ENCODE data around the gene EPB41L2. TPM values are rescaled to one million over a fixed set of nuclear protein-coding genes. Genes with fewer than 3 reads are reported as not detected.

The EPB41L2 gene
- total RNA-seq, 1 experiment from 2014 or later, result 74.8 TPM

GRCh38 chr6:131068165-131068564, 5.1 kb upstream of the EPB41L2 start:
- no peak for DNase-seq (ENCODE audit: low read depth, low spot score)
- Histone ChIP-seq H3K4me1 (ENCODE audit: control insufficient read depth in 1 of 2, insufficient read depth in 2 of 2, low read length in 2 of 2) (peaks cover 17 to 22% of the 10 kb centered on the region in 2 experiments), H3K4me3 (replicated peaks in 1 of 2; ENCODE audit: low read depth in 1 of 2, low read length in 2 of 2) (no peak overlapping the region), H3K79me2 (ENCODE audit: insufficient read depth, low read length) (no peaks in the 10 kb centered on the region), H3K9me2 (ENCODE audit: insufficient read depth) (no peaks in the 10 kb centered on the region), H4K20me1 (ENCODE audit: insufficient read depth) (no peaks in the 10 kb centered on the region), H3K27me3 (ENCODE audit: insufficient read depth, low read length) (no peaks in the 10 kb centered on the region), H3K36me3 (ENCODE audit: control insufficient read depth in 1 of 2, insufficient read depth in 2 of 2, low read length in 2 of 2) (no peaks in the 10 kb centered on the region), H3K9me3 (ENCODE audit: control insufficient read depth in 1 of 2, insufficient read depth in 1 of 2, low read depth in 1 of 2, low read length in 2 of 2) (no peaks in the 10 kb centered on the region), H2AFZ (ENCODE audit: low read depth, low read length, poor library complexity, severe bottlenecking) (no peak overlapping the region), H3K27ac (ENCODE audit: low read depth, low read length) (no peak overlapping the region), H3K9ac (ENCODE audit: low read length) (no peak overlapping the region), H3K4me2 (ENCODE audit: low read length) (no peak overlapping the region)
- intact Hi-C loops (cut with micrococcal nuclease), result no loop called here
- TF ChIP-seq RAD21 (IDR thresholded peaks at IDR 0.05; ENCODE audit: low read depth) (no peak), FOSL1 (IDR thresholded peaks at IDR 0.05; ENCODE audit: low read depth) (no peak)
- POLR2A ChIA-PET, result no interaction called here
- no peak for ATAC-seq
- RAD21 ChIA-PET (ENCODE audit: low non-redundant PET in 1 of 2, low total read pairs in 2 of 2, uncharacterized antibody in 2 of 2, unreplicated experiment in 2 of 2), result no interaction called here
- CTCF ChIA-PET, result no interaction called here
- no TSS peak for BruUV-seq (replicated peaks)

- CTCF ChIA-PET, result no interaction called here
- Histone ChIP-seq H3K9me3 (ENCODE audit: control insufficient read depth in 1 of 2, insufficient read depth in 1 of 2, low read depth in 1 of 2, low read length in 2 of 2) (no peaks in the 10 kb centered on the region), H3K4me3 (replicated peaks in 1 of 2; ENCODE audit: low read depth in 1 of 2, low read length in 2 of 2) (no peak overlapping the region), H3K9ac (ENCODE audit: low read length) (no peak overlapping the region), H3K36me3 (ENCODE audit: control insufficient read depth in 1 of 2, insufficient read depth in 2 of 2, low read length in 2 of 2) (no peaks in the 10 kb centered on the region), H3K79me2 (ENCODE audit: insufficient read depth, low read length) (no peaks in the 10 kb centered on the region), H3K27ac (ENCODE audit: low read depth, low read length) (no peak overlapping the region), H3K27me3 (ENCODE audit: insufficient read depth, low read length) (no peaks in the 10 kb centered on the region), H3K9me2 (ENCODE audit: insufficient read depth) (no peaks in the 10 kb centered on the region), H3K4me2 (ENCODE audit: low read length) (no peak overlapping the region), H2AFZ (ENCODE audit: low read depth, low read length, poor library complexity, severe bottlenecking) (no peak overlapping the region), H4K20me1 (ENCODE audit: insufficient read depth) (no peaks in the 10 kb centered on the region), H3K4me1 (ENCODE audit: control insufficient read depth in 1 of 2, insufficient read depth in 2 of 2, low read length in 2 of 2) (peaks cover 17 to 22% of the 10 kb centered on the region in 2 experiments)
- intact Hi-C loops (cut with micrococcal nuclease), result no loop called here
- TF ChIP-seq EZH2 (IDR thresholded peaks at IDR 0.05) (no peak), SP1 (IDR thresholded peaks at IDR 0.05; ENCODE audit: low read depth) (no peak), CBX3 (IDR thresholded peaks at IDR 0.05; ENCODE audit: low read depth) (no peak), RAD21 (IDR thresholded peaks at IDR 0.05; ENCODE audit: low read depth) (no peak), SIN3A (IDR thresholded peaks at IDR 0.05; ENCODE audit: low read depth) (no peak), POLR2AphosphoS5 (IDR thresholded peaks at IDR 0.05; ENCODE audit: low read depth, low read length) (no peak), ZBTB33 (IDR thresholded peaks at IDR 0.05; ENCODE audit: extremely low read depth, insufficient replicate concordance, low read length) (no peak), EZH2phosphoT487 (IDR thresholded peaks at IDR 0.05; ENCODE audit: borderline replicate concordance) (no peak), EGR1 (IDR thresholded peaks at IDR 0.05; ENCODE audit: low read depth) (no peak), ZFX (IDR thresholded peaks at IDR 0.05) (no peak), CEBPB (IDR thresholded peaks at IDR 0.05; ENCODE audit: low read depth) (no peak)
- TF ChIP-seq, protein P1, sequence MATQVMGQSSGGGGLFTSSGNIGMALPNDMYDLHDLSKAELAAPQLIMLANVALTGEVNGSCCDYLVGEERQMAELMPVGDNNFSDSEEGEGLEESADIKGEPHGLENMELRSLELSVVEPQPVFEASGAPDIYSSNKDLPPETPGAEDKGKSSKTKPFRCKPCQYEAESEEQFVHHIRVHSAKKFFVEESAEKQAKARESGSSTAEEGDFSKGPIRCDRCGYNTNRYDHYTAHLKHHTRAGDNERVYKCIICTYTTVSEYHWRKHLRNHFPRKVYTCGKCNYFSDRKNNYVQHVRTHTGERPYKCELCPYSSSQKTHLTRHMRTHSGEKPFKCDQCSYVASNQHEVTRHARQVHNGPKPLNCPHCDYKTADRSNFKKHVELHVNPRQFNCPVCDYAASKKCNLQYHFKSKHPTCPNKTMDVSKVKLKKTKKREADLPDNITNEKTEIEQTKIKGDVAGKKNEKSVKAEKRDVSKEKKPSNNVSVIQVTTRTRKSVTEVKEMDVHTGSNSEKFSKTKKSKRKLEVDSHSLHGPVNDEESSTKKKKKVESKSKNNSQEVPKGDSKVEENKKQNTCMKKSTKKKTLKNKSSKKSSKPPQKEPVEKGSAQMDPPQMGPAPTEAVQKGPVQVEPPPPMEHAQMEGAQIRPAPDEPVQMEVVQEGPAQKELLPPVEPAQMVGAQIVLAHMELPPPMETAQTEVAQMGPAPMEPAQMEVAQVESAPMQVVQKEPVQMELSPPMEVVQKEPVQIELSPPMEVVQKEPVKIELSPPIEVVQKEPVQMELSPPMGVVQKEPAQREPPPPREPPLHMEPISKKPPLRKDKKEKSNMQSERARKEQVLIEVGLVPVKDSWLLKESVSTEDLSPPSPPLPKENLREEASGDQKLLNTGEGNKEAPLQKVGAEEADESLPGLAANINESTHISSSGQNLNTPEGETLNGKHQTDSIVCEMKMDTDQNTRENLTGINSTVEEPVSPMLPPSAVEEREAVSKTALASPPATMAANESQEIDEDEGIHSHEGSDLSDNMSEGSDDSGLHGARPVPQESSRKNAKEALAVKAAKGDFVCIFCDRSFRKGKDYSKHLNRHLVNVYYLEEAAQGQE (IDR thresholded peaks at IDR 0.05; ENCODE audit: low read depth), result no peak
- no peak for DNase-seq (ENCODE audit: low read depth, low spot score)
- ATAC-seq, result no peak
- POLR2A ChIA-PET, result no interaction called here
- BruUV-seq (replicated peaks), result no TSS peak
- RAD21 ChIA-PET (ENCODE audit: low non-redundant PET in 1 of 2, low total read pairs in 2 of 2, uncharacterized antibody in 2 of 2, unreplicated experiment in 2 of 2), result no interaction called here
These were observed 4.5 kb upstream of the EPB41L2 start for GRCh38 chr6:131067521-131067920.
